ENCODE measurements around the gene MOB1A.
"Not testable (repeated sequence)": the region's sequence is repeated elsewhere in the genome, so short reads cannot be mapped to it uniquely, and the experiment has no call there.

The MOB1A gene

GRCh38 chr2:74221091-74221490, 42.4 kb upstream of the MOB1A start:
- Histone ChIP-seq H4K8ac (ENCODE audit: low read length) (no peak overlapping the region), H3K36me3 (ENCODE audit: control insufficient read depth in 1 of 2, insufficient read depth in 2 of 2, low read depth in 1 of 2, low read length in 2 of 2) (peaks cover 14 to 40% of the 10 kb centered on the region in 2 experiments), H2BK5ac (ENCODE audit: low read depth, low read length, poor library complexity, severe bottlenecking) (no peak overlapping the region), H3K4me1 (ENCODE audit: control insufficient read depth, insufficient read depth, low read depth, low read length) (no peaks in the 10 kb centered on the region), H2AFZ (ENCODE audit: low read depth, low read length) (no peak overlapping the region), H3K23ac (ENCODE audit: low read length in 2 of 2) (no peak overlapping the region), H3K4me3 (ENCODE audit: insufficient read depth in 1 of 2, low read depth in 1 of 2, low read length in 2 of 2) (no peak overlapping the region), H2BK15ac (ENCODE audit: low read depth, poor library complexity, severe bottlenecking) (no peak overlapping the region), H3K9ac (ENCODE audit: low read length) (no peak overlapping the region), H2BK12ac (ENCODE audit: low read length in 2 of 2) (no peak overlapping the region), H3K27ac (ENCODE audit: low read length, poor library complexity, severe bottlenecking) (no peak overlapping the region), H3K27me3 (ENCODE audit: control insufficient read depth in 1 of 2, insufficient read depth in 1 of 2, low read length in 2 of 2) (peaks cover 0 to 3% of the 10 kb centered on the region in 2 experiments), H2BK120ac (ENCODE audit: low read depth, low read length) (no peak overlapping the region), H3K18ac (ENCODE audit: low read depth in 1 of 2, low read length in 2 of 2) (no peak overlapping the region), H3K4me2 (ENCODE audit: low read length, poor library complexity, severe bottlenecking) (no peak overlapping the region), H3K79me1 (replicated peaks; ENCODE audit: low read length, poor library complexity, severe bottlenecking) (peaks cover 2% of the 10 kb centered on the region), H2AK5ac (ENCODE audit: low read length, severe bottlenecking) (no peak overlapping the region), H4K91ac (ENCODE audit: low read length) (no peak overlapping the region), H3K9me3 (ENCODE audit: control insufficient read depth, low read length) (no peaks in the 10 kb centered on the region), H3K4ac (ENCODE audit: low read depth in 1 of 2, low read length in 2 of 2) (no peak overlapping the region), H3K14ac (ENCODE audit: low read length in 2 of 2) (no peak overlapping the region)
- 100% methylated on average over 1 of the region's 6 CpGs for WGBS
- DNase-seq = no peak

- Histone ChIP-seq H2BK15ac (ENCODE audit: low read depth, poor library complexity, severe bottlenecking) (no peak overlapping the region), H3K79me1 (replicated peaks; ENCODE audit: low read length, poor library complexity, severe bottlenecking) (peaks cover 2% of the 10 kb centered on the region), H3K14ac (ENCODE audit: low read length in 2 of 2) (no peak overlapping the region), H2AK5ac (ENCODE audit: low read length, severe bottlenecking) (no peak overlapping the region), H3K18ac (ENCODE audit: low read depth in 1 of 2, low read length in 2 of 2) (no peak overlapping the region), H3K36me3 (ENCODE audit: control insufficient read depth in 1 of 2, insufficient read depth in 2 of 2, low read depth in 1 of 2, low read length in 2 of 2) (peaks cover 21 to 46% of the 10 kb centered on the region in 2 experiments), H2AFZ (ENCODE audit: low read depth, low read length) (no peak overlapping the region), H3K4ac (ENCODE audit: low read depth in 1 of 2, low read length in 2 of 2) (no peak overlapping the region), H3K4me3 (ENCODE audit: insufficient read depth in 1 of 2, low read depth in 1 of 2, low read length in 2 of 2) (no peak overlapping the region), H4K8ac (ENCODE audit: low read length) (no peak overlapping the region), H3K4me2 (ENCODE audit: low read length, poor library complexity, severe bottlenecking) (no peak overlapping the region), H3K27ac (ENCODE audit: low read length, poor library complexity, severe bottlenecking) (no peak overlapping the region), H3K9ac (ENCODE audit: low read length) (no peak overlapping the region), H3K23ac (ENCODE audit: low read length in 2 of 2) (no peak overlapping the region), H3K9me3 (ENCODE audit: control insufficient read depth, low read length) (no peaks in the 10 kb centered on the region), H2BK120ac (ENCODE audit: low read depth, low read length) (no peak overlapping the region), H3K27me3 (ENCODE audit: control insufficient read depth in 1 of 2, insufficient read depth in 1 of 2, low read length in 2 of 2) (no peaks in the 10 kb centered on the region), H2BK5ac (ENCODE audit: low read depth, low read length, poor library complexity, severe bottlenecking) (no peak overlapping the region), H3K4me1 (ENCODE audit: control insufficient read depth, insufficient read depth, low read depth, low read length) (no peaks in the 10 kb centered on the region), H4K91ac (ENCODE audit: low read length) (no peak overlapping the region), H2BK12ac (ENCODE audit: low read length in 2 of 2) (no peak overlapping the region)
- WGBS = 100% methylated on average over 3 of the region's 5 CpGs
- no peak for DNase-seq
Observed at GRCh38 chr2:74219846-74220486, 41.3 kb upstream of the MOB1A start.

GRCh38 chr2:74216642-74217041, 38.0 kb upstream of the MOB1A start:
- H4K8ac ChIP-seq (ENCODE audit: low read length) = no peak overlapping the region
- no peak overlapping the region for H2BK5ac ChIP-seq (ENCODE audit: low read depth, low read length, poor library complexity, severe bottlenecking)
- no peak overlapping the region for H3K4me3 ChIP-seq (ENCODE audit: insufficient read depth in 1 of 2, low read depth in 1 of 2, low read length in 2 of 2)
- no peak overlapping the region for H3K14ac ChIP-seq (ENCODE audit: low read length in 2 of 2)
- H2BK15ac ChIP-seq (ENCODE audit: low read depth, poor library complexity, severe bottlenecking) = no peak overlapping the region
- no peak overlapping the region for H3K4ac ChIP-seq (ENCODE audit: low read depth in 1 of 2, low read length in 2 of 2)
- no peak overlapping the region for H2AK5ac ChIP-seq (ENCODE audit: low read length, severe bottlenecking)
- H3K79me1 ChIP-seq (replicated peaks; ENCODE audit: low read length, poor library complexity, severe bottlenecking) = peaks cover 2% of the 10 kb centered on the region
- H3K27me3 ChIP-seq (ENCODE audit: control insufficient read depth in 1 of 2, insufficient read depth in 1 of 2, low read length in 2 of 2) = no peaks in the 10 kb centered on the region
- no peaks in the 10 kb centered on the region for H3K4me1 ChIP-seq (ENCODE audit: control insufficient read depth, insufficient read depth, low read depth, low read length)
- peaks cover 24 to 71% of the 10 kb centered on the region in 2 experiments for H3K36me3 ChIP-seq (ENCODE audit: control insufficient read depth in 1 of 2, insufficient read depth in 2 of 2, low read depth in 1 of 2, low read length in 2 of 2)
- no peak overlapping the region for H3K9ac ChIP-seq (ENCODE audit: low read length)
- H3K27ac ChIP-seq (ENCODE audit: low read length, poor library complexity, severe bottlenecking) = no peak overlapping the region
- 100% methylated on average over 2 of the region's 2 CpGs for WGBS
- H2BK12ac ChIP-seq (ENCODE audit: low read length in 2 of 2) = no peak overlapping the region
- no peak overlapping the region for H3K4me2 ChIP-seq (ENCODE audit: low read length, poor library complexity, severe bottlenecking)
- no peak overlapping the region for H2BK120ac ChIP-seq (ENCODE audit: low read depth, low read length)
- H4K91ac ChIP-seq (ENCODE audit: low read length) = no peak overlapping the region
- no peak overlapping the region for H3K18ac ChIP-seq (ENCODE audit: low read depth in 1 of 2, low read length in 2 of 2)
- DNase-seq = no peak
- H2AFZ ChIP-seq (ENCODE audit: low read depth, low read length) = no peak overlapping the region
- H3K9me3 ChIP-seq (ENCODE audit: control insufficient read depth, low read length) = no peaks in the 10 kb centered on the region
- H3K23ac ChIP-seq (ENCODE audit: low read length in 2 of 2) = no peak overlapping the region

GRCh38 chr2:74215771-74216170, 37.1 kb upstream of the MOB1A start:
- not testable (repeated sequence) for H2AFZ ChIP-seq (ENCODE audit: low read depth, low read length); DNase-seq; H3K27ac ChIP-seq (ENCODE audit: low read length, poor library complexity, severe bottlenecking); H3K79me1 ChIP-seq (replicated peaks; ENCODE audit: low read length, poor library complexity, severe bottlenecking); H2BK5ac ChIP-seq (ENCODE audit: low read depth, low read length, poor library complexity, severe bottlenecking); H3K4me3 ChIP-seq (ENCODE audit: insufficient read depth in 1 of 2, low read depth in 1 of 2, low read length in 2 of 2); H4K91ac ChIP-seq (ENCODE audit: low read length); H3K23ac ChIP-seq (ENCODE audit: low read length in 2 of 2); H3K27me3 ChIP-seq (ENCODE audit: control insufficient read depth in 1 of 2, insufficient read depth in 1 of 2, low read length in 2 of 2); H3K9ac ChIP-seq (ENCODE audit: low read length); H2BK120ac ChIP-seq (ENCODE audit: low read depth, low read length); H4K8ac ChIP-seq (ENCODE audit: low read length); H3K14ac ChIP-seq (ENCODE audit: low read length in 2 of 2); H3K4me2 ChIP-seq (ENCODE audit: low read length, poor library complexity, severe bottlenecking); H3K4me1 ChIP-seq (ENCODE audit: control insufficient read depth, insufficient read depth, low read depth, low read length); H3K18ac ChIP-seq (ENCODE audit: low read depth in 1 of 2, low read length in 2 of 2); H2BK12ac ChIP-seq (ENCODE audit: low read length in 2 of 2); H3K9me3 ChIP-seq (ENCODE audit: control insufficient read depth, low read length); H2BK15ac ChIP-seq (ENCODE audit: low read depth, poor library complexity, severe bottlenecking); H2AK5ac ChIP-seq (ENCODE audit: low read length, severe bottlenecking); H3K4ac ChIP-seq (ENCODE audit: low read depth in 1 of 2, low read length in 2 of 2)
- peaks cover 22 to 73% of the 10 kb centered on the region in 2 experiments for H3K36me3 ChIP-seq (ENCODE audit: control insufficient read depth in 1 of 2, insufficient read depth in 2 of 2, low read depth in 1 of 2, low read length in 2 of 2)
- WGBS = 95% methylated on average over 6 of the region's 6 CpGs

All from mesenchymal stem cell (in vitro differentiated cells and primary cell).